Measurements from ENCODE around the gene SCAMP5. TPM values are rescaled to one million over a fixed set of nuclear protein-coding genes. Genes with fewer than 3 reads are reported as not detected.

SCAMP5 gene
- total RNA-seq, 1 experiment from 2014 or later = 11.8 TPM

DNA sequence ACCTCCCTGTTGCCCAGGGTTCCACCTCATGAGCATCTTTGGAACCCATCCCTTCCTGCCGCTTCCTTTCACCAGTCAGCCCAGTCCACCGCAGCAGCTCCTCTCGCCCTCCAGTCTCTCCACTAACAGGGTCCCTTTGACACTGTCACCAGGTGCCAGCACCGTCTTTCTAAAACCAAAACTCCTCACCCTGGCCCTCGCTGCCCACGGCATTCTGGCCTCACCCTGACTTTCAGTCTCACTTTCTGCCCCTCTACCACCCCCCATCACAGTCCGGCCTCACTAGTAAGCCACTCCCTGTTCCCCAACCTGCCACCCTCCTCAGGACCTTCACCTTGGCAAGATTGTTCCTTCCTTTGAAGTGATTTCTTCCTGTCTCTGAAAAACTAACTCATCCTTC lies 32.2 kb downstream of the SCAMP5 start:
- ChIA-PET CTCF (no interaction called here), POLR2A (no interaction called here)
- Histone ChIP-seq H3K36me3 (ENCODE audit: control insufficient read depth, insufficient read depth, low read length) (no peaks in the 10 kb centered on the region), H3K4me1 (peaks cover 30% of the 10 kb centered on the region), H3K9me3 (no peaks in the 10 kb centered on the region), H3K27me3 (replicated peaks; ENCODE audit: control insufficient read depth, insufficient read depth, low read length) (no peaks in the 10 kb centered on the region), H3K4me3 (ENCODE audit: low read depth, low read length) (no peak overlapping the region)
- DNase-seq = no peak
- H3K4me3 Mint-ChIP-seq (ENCODE audit: unreplicated experiment) = no peak overlapping the region
- H3K4me1 Mint-ChIP-seq (ENCODE audit: low read depth, unreplicated experiment) = peaks cover 7% of the 10 kb centered on the region
- peaks cover 12% of the 10 kb centered on the region for H3K36me3 Mint-ChIP-seq (ENCODE audit: insufficient read depth, unreplicated experiment)
- no peaks in the 10 kb centered on the region for H3K9me3 Mint-ChIP-seq (ENCODE audit: unreplicated experiment)
- H3K27ac Mint-ChIP-seq (ENCODE audit: unreplicated experiment) = no peak overlapping the region
- intact Hi-C loops (cut with micrococcal nuclease; ENCODE audit: unreplicated experiment) = no loop called here
- no peaks in the 10 kb centered on the region for H3K27me3 Mint-ChIP-seq (ENCODE audit: insufficient read depth, unreplicated experiment)
- TF ChIP-seq, protein P1, sequence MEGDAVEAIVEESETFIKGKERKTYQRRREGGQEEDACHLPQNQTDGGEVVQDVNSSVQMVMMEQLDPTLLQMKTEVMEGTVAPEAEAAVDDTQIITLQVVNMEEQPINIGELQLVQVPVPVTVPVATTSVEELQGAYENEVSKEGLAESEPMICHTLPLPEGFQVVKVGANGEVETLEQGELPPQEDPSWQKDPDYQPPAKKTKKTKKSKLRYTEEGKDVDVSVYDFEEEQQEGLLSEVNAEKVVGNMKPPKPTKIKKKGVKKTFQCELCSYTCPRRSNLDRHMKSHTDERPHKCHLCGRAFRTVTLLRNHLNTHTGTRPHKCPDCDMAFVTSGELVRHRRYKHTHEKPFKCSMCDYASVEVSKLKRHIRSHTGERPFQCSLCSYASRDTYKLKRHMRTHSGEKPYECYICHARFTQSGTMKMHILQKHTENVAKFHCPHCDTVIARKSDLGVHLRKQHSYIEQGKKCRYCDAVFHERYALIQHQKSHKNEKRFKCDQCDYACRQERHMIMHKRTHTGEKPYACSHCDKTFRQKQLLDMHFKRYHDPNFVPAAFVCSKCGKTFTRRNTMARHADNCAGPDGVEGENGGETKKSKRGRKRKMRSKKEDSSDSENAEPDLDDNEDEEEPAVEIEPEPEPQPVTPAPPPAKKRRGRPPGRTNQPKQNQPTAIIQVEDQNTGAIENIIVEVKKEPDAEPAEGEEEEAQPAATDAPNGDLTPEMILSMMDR (IDR thresholded peaks at IDR 0.05; ENCODE audit: insufficient read depth in 1 of 2, low read depth in 1 of 2, low read length in 1 of 2, severe bottlenecking in 1 of 2, unreplicated experiment in 1 of 2) = no peak
- no TSS peak for BruUV-seq (replicated peaks)

DNA sequence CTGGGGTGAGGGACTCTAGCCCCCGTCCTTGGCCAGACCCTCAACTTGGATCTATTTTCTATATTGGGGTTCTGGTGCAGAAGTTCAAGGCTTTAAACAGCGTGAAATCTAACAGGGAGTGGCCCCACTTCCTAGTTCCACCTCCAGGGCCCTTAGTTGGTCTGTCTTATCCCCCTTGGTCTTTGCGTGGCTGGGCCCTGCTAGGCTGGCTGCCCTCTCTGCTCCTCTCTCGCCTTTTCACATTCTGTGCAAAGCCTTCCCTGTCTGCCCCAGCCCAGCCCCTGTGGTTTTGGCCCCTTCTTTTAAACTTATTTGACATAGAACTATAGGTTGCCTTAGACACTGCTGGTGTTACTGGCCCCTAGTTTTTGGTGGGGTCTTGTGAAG lies 33.6 kb downstream of the SCAMP5 start:
- POLR2A ChIA-PET = interaction anchor here (0.6 kb wide), 1 partner anchor 176 kb away, joined by 4 read pairs; no protein-coding TSS in a partner anchor
- Histone ChIP-seq H3K36me3 (ENCODE audit: control insufficient read depth, insufficient read depth, low read length) (no peaks in the 10 kb centered on the region), H3K4me3 (ENCODE audit: low read depth, low read length) (no peak overlapping the region), H3K9me3 (no peaks in the 10 kb centered on the region), H3K27me3 (replicated peaks; ENCODE audit: control insufficient read depth, insufficient read depth, low read length) (no peaks in the 10 kb centered on the region), H3K4me1 (peaks cover 33% of the 10 kb centered on the region)
- Mint-ChIP-seq H3K4me3 (ENCODE audit: unreplicated experiment) (no peak overlapping the region), H3K27ac (ENCODE audit: unreplicated experiment) (peak overlapping the region; percentile 16), H3K4me1 (ENCODE audit: low read depth, unreplicated experiment) (peaks cover 14% of the 10 kb centered on the region), H3K27me3 (ENCODE audit: insufficient read depth, unreplicated experiment) (no peaks in the 10 kb centered on the region), H3K36me3 (ENCODE audit: insufficient read depth, unreplicated experiment) (peaks cover 5% of the 10 kb centered on the region), H3K9me3 (ENCODE audit: unreplicated experiment) (no peaks in the 10 kb centered on the region)
- CTCF ChIA-PET = interaction anchor here (0.9 to 1.6 kb wide), 11 partner anchors 14 to 271 kb away, joined by 3 to 21 read pairs (median 5); partner anchors contain the start of gene C15orf39
- TF ChIP-seq, protein P1 (IDR thresholded peaks at IDR 0.05; ENCODE audit: insufficient read depth in 1 of 2, low read depth in 1 of 2, low read length in 1 of 2, severe bottlenecking in 1 of 2, unreplicated experiment in 1 of 2) = no peak
- intact Hi-C loops (cut with micrococcal nuclease; ENCODE audit: unreplicated experiment) = loop anchor here (1.0 to 2.0 kb wide), 2 partner anchors 175 to 280 kb away; no protein-coding TSS in a partner anchor
- BruUV-seq (replicated peaks) = no TSS peak
- no peak for DNase-seq

DNA sequence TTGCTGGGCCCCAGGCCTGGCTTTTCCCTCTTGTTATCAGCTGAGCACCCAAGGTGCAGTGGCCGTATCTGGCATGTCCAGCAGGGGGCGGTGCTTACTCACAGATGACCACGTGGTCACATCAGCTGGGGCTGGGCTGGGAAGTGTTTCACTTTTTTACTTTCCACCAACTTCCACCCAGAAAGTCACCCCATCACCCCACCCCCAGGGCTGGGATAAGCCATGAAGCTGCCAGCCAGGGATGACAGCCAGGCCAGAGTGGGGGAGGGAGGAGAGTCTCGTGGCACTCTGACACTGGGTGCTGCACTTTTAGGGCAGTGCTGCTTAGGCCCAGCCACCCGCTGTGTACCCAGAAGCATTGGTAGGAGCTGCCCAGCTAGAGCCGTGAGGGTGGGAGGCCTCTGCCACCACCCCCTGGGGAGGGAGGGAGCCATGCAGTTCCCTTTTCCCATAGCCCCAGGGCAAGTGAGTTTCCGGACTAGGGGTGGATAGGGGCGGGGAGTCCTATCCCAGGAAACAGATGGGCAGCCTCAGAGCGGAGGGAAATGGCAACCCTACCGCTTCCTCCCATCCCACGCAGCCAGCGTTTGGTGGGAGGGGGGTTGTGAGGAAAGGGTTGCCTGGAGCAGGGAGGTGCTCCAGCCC lies 34.1 kb downstream of the SCAMP5 start:
- Mint-ChIP-seq H3K27me3 (ENCODE audit: insufficient read depth, unreplicated experiment) (no peaks in the 10 kb centered on the region), H3K27ac (ENCODE audit: unreplicated experiment) (peak overlapping the region; percentile 16), H3K36me3 (ENCODE audit: insufficient read depth, unreplicated experiment) (peaks cover 5% of the 10 kb centered on the region), H3K9me3 (ENCODE audit: unreplicated experiment) (no peaks in the 10 kb centered on the region), H3K4me3 (ENCODE audit: unreplicated experiment) (no peak overlapping the region), H3K4me1 (ENCODE audit: low read depth, unreplicated experiment) (peaks cover 15% of the 10 kb centered on the region)
- peak; percentile 83 to 90 for DNase-seq
- ChIA-PET CTCF (interaction anchor here (0.6 to 1.6 kb wide), 13 partner anchors 14 to 278 kb away, joined by 3 to 21 read pairs (median 3); partner anchors contain the start of gene C15orf39), POLR2A (interaction anchor here (0.6 kb wide), 2 partner anchors 175 to 340 kb away, joined by 3 to 4 read pairs; no protein-coding TSS in a partner anchor)
- Histone ChIP-seq H3K9me3 (no peaks in the 10 kb centered on the region), H3K4me1 (peaks cover 38% of the 10 kb centered on the region), H3K4me3 (ENCODE audit: low read depth, low read length) (no peak overlapping the region), H3K27me3 (replicated peaks; ENCODE audit: control insufficient read depth, insufficient read depth, low read length) (no peaks in the 10 kb centered on the region), H3K36me3 (ENCODE audit: control insufficient read depth, insufficient read depth, low read length) (no peaks in the 10 kb centered on the region)
- TF ChIP-seq, protein P1 (IDR thresholded peaks at IDR 0.05; ENCODE audit: insufficient read depth in 1 of 2, low read depth in 1 of 2, low read length in 1 of 2, severe bottlenecking in 1 of 2, unreplicated experiment in 1 of 2) = peak; percentile 88 to 91
- BruUV-seq (replicated peaks) = no TSS peak
- intact Hi-C loops (cut with micrococcal nuclease; ENCODE audit: unreplicated experiment) = loop anchor here (1.0 to 2.0 kb wide), 2 partner anchors 175 to 279 kb away; no protein-coding TSS in a partner anchor
